HCT116 (cell line): ENCODE measurements around the gene AADACL2. TPM values are rescaled to one million over a fixed set of nuclear protein-coding genes. Genes with fewer than 3 reads are reported as not detected.

Experiments
- ATAC-seq: fragments of 200-7000 bp; cut with Tn5 transposase; 2 replicates; pipeline ENCODE4 v1.9.1; 2020; ENCODE audit warnings: mild to moderate bottlenecking, moderate library complexity
- BruUV-seq: library from RNA; stranded (reverse); fragments of 400-500 nt; replicated peaks from 2 replicates; lab custom pipeline; 2021; lab: Mats Ljungman, UMichigan
- CTCF ChIA-PET: fragments of 300-600 bp; sonication (Branson Sonifier 250); formaldehyde crosslinking; loops from one replicate; lab custom pipeline; 2021; ENCODE audit warnings: antibody characterized with exemption; lab: Charles Lee
- POLR2A ChIA-PET: fragments of 300-600, 350-600 bp; sonication (Branson Sonifier 250); formaldehyde crosslinking; loops from one replicate; lab custom pipeline; 2021; ENCODE audit warnings: antibody characterized with exemption; lab: Charles Lee
- RAD21 ChIA-PET, 2 experiments: fragments of 300-600 bp; sonication (Branson Sonifier 250); formaldehyde crosslinking; loops; one replicate each; lab custom pipeline; 2023; ENCODE audit warnings: low total read pairs in 2 of 2; ENCODE audit not compliant: uncharacterized antibody in 2 of 2, unreplicated experiment in 2 of 2, low non-redundant PET in 1 of 2; lab: Charles Lee
- DNase-seq: peaks from one replicate; pipeline ENCODE4 v3.0.0-alpha.2; 2010; ENCODE audit warnings: low read depth, low spot score
- H2AFZ ChIP-seq: fragments of 200-600 bp; shearing (Covaris generic), sonication (generic); 2 replicates; pipeline ENCODE4 v1.6.1; 2017; ENCODE audit warnings: low read depth, mixed run types, mixed read lengths, antibody characterized with exemption, low read length; ENCODE audit not compliant: poor library complexity, severe bottlenecking
- H3K27ac ChIP-seq: 2 replicates; pipeline ENCODE4 v1.5.1; 2012; ENCODE audit warnings: low read depth, low read length
- H3K27me3 ChIP-seq: fragments of 200-600 bp; sonication (generic); 2 replicates; pipeline ENCODE4 v1.6.1; 2016; ENCODE audit warnings: mixed run types, low read length, mixed read lengths; ENCODE audit not compliant: insufficient read depth
- H3K36me3 ChIP-seq, 2 experiments: fragments of 200-500 bp in 1 of 2; fragments of 200-600 bp in 1 of 2; sonication (Bioruptor generic) in 1 of 2; sonication (generic) in 1 of 2; 2 replicates each; pipeline versions ENCODE4 v1.5.1 to v1.6.1; 2014 to 2016; ENCODE audit warnings: low read length in 2 of 2, inconsistent platforms in 1 of 2, mixed read lengths in 1 of 2, mixed run types in 1 of 2; ENCODE audit not compliant: insufficient read depth in 2 of 2, control insufficient read depth in 1 of 2
- H3K4me1 ChIP-seq, 2 experiments: fragments of 200-600 bp in 1 of 2; sonication (generic) in 1 of 2; 2 replicates each; pipeline versions ENCODE4 v1.5.1 to v1.6.1; 2012 to 2017; ENCODE audit warnings: low read length in 2 of 2, inconsistent platforms in 1 of 2, mild to moderate bottlenecking in 1 of 2, mixed read lengths in 1 of 2, mixed run types in 1 of 2, moderate library complexity in 1 of 2; ENCODE audit not compliant: insufficient read depth in 2 of 2, control insufficient read depth in 1 of 2
- H3K4me2 ChIP-seq: fragments of 200-600 bp; sonication (generic); 2 replicates; pipeline ENCODE4 v1.6.1; 2017; ENCODE audit warnings: mixed run types, low read length, mixed read lengths
- H3K4me3 ChIP-seq, 2 experiments: fragments of 200-600 bp in 1 of 2; sonication (generic) in 1 of 2; replicated peaks in 1 of 2; 2 replicates each; pipeline ENCODE4 v1.5.1; 2011 to 2016; ENCODE audit warnings: low read length in 2 of 2, control low read depth in 1 of 2, low read depth in 1 of 2, mild to moderate bottlenecking in 1 of 2, mixed read lengths in 1 of 2, mixed run types in 1 of 2
- H3K79me2 ChIP-seq: fragments of 200-600 bp; sonication (generic); 2 replicates; pipeline ENCODE4 v1.6.1; 2017; ENCODE audit warnings: mild to moderate bottlenecking, mixed run types, low read length, moderate library complexity, mixed read lengths; ENCODE audit not compliant: insufficient read depth
- H3K9ac ChIP-seq: fragments of 200-600 bp; sonication (generic); 2 replicates; pipeline ENCODE4 v1.6.1; 2016; ENCODE audit warnings: low read length, mixed read lengths
- H3K9me2 ChIP-seq: fragments of 200-600 bp; sonication (generic), shearing (Covaris generic); 2 replicates; pipeline ENCODE4 v1.6.1; 2017; ENCODE audit warnings: mixed run types, mild to moderate bottlenecking, moderate library complexity; ENCODE audit not compliant: insufficient read depth
- H3K9me3 ChIP-seq, 2 experiments: fragments of 200-500 bp in 1 of 2; fragments of 200-600 bp in 1 of 2; sonication (Bioruptor generic) in 1 of 2; sonication (generic) in 1 of 2; 2 replicates each; pipeline ENCODE4 v1.6.1; 2014 to 2017; ENCODE audit warnings: low read length in 2 of 2, mixed read lengths in 2 of 2, inconsistent platforms in 1 of 2, low read depth in 1 of 2, mild to moderate bottlenecking in 1 of 2, mixed run types in 1 of 2, moderate library complexity in 1 of 2; ENCODE audit not compliant: control insufficient read depth in 1 of 2, insufficient read depth in 1 of 2
- H4K20me1 ChIP-seq: fragments of 200-600 bp; sonication (generic), shearing (Covaris generic); 2 replicates; pipeline ENCODE4 v1.6.1; 2017; ENCODE audit warnings: mixed run types, mild to moderate bottlenecking, moderate library complexity; ENCODE audit not compliant: insufficient read depth
- ATF3 ChIP-seq: IDR thresholded peaks from 2 replicates; pipeline ENCODE4 v1.6.1; 2012
- CBX3 ChIP-seq: IDR thresholded peaks from 2 replicates; pipeline ENCODE4 v1.6.1; 2012; ENCODE audit warnings: low read depth
- CEBPB ChIP-seq: IDR thresholded peaks from 2 replicates; pipeline ENCODE4 v1.6.1; 2012; ENCODE audit warnings: low read depth
- EGR1 ChIP-seq: IDR thresholded peaks from 2 replicates; pipeline ENCODE4 v1.6.1; 2012; ENCODE audit warnings: low read depth
- ELF1 ChIP-seq: IDR thresholded peaks from 2 replicates; pipeline ENCODE4 v1.6.1; 2012; ENCODE audit warnings: low read depth, borderline replicate concordance
- EZH2 ChIP-seq: fragments of 200-600 bp; sonication (generic); IDR thresholded peaks from 2 replicates; pipeline ENCODE4 v1.6.1; 2017; ENCODE audit warnings: antibody characterized with exemption, mixed run types
- EZH2phosphoT487 ChIP-seq: fragments of 200-600 bp; IDR thresholded peaks from 2 replicates; pipeline ENCODE4 v1.6.1; 2018; ENCODE audit warnings: antibody characterized with exemption, borderline replicate concordance
- FOSL1 ChIP-seq: IDR thresholded peaks from 2 replicates; pipeline ENCODE4 v1.6.1; 2012; ENCODE audit warnings: low read depth
- JUND ChIP-seq: IDR thresholded peaks from 2 replicates; pipeline ENCODE4 v1.6.1; 2012
- MAX ChIP-seq: IDR thresholded peaks from 2 replicates; pipeline ENCODE4 v1.6.1; 2012
- POLR2A ChIP-seq: IDR thresholded peaks from 2 replicates; pipeline ENCODE4 v1.7.0; 2011; ENCODE audit warnings: borderline replicate concordance; ENCODE audit not compliant: insufficient read depth, insufficient read length; ENCODE audit errors: extremely low read depth
- POLR2AphosphoS5 ChIP-seq: IDR thresholded peaks from 2 replicates; pipeline ENCODE4 v1.6.1; 2011; ENCODE audit warnings: mild to moderate bottlenecking, low read depth, low read length, moderate library complexity
- SP1 ChIP-seq: IDR thresholded peaks from 2 replicates; pipeline ENCODE4 v1.6.1; 2012; ENCODE audit warnings: low read depth
- SRF ChIP-seq: IDR thresholded peaks from 2 replicates; pipeline ENCODE4 v1.6.1; 2012; ENCODE audit warnings: low read depth
- ZBTB33 ChIP-seq: IDR thresholded peaks from 2 replicates; pipeline ENCODE4 v1.6.1; 2011; ENCODE audit warnings: mild to moderate bottlenecking, low read length, moderate library complexity; ENCODE audit not compliant: insufficient replicate concordance; ENCODE audit errors: extremely low read depth
- ZNF274 ChIP-seq: fragments of 200-500 bp; sonication (Bioruptor generic); IDR thresholded peaks from 2 replicates; pipeline ENCODE4 v1.6.1; 2014; ENCODE audit warnings: mild to moderate bottlenecking, low read depth, low read length, inconsistent platforms
- intact Hi-C: fragments of 100-400 bp; cut with micrococcal nuclease; formaldehyde crosslinking; loops from 2 replicates; pipeline ENCODE4 v1.10.0; 2022
- total RNA-seq: library from RNA; stranded (reverse); gene quantifications from one replicate; pipeline ENCODE4 v1.2.1, GENCODE V29; 2021; ENCODE audit not compliant: unreplicated experiment

AADACL2 gene
- total RNA-seq, 1 experiment from 2014 or later, result not detected

- ChIA-PET POLR2A (no interaction called here), CTCF (no interaction called here), RAD21 (no interaction called here)
- intact Hi-C loops, result no loop called here
- Histone ChIP-seq H3K4me3 (no peak overlapping the region), H3K4me1 (no peaks in the 10 kb centered on the region), H3K27ac (no peak overlapping the region), H3K4me2 (no peak overlapping the region), H3K36me3 (no peaks in the 10 kb centered on the region), H3K9me3 (peaks cover 0 to 4% of the 10 kb centered on the region in 2 experiments; a peak in 1 of 4 replicates), H3K9me2 (no peaks in the 10 kb centered on the region), H4K20me1 (no peaks in the 10 kb centered on the region), H3K9ac (no peak overlapping the region), H2AFZ (no peak overlapping the region), H3K27me3 (no peaks in the 10 kb centered on the region)
- ATAC-seq (no peak), DNase-seq (no peak)
- BruUV-seq, result no TSS peak
- TF ChIP-seq EZH2, result no peak
- TF ChIP-seq EGR1, result no peak
- TF ChIP-seq EZH2phosphoT487, result no peak
- TF ChIP-seq ELF1, result no peak
- no peak for TF ChIP-seq POLR2AphosphoS5
- no peak for TF ChIP-seq CBX3
- no peak for TF ChIP-seq POLR2A
- no peak for TF ChIP-seq ZNF274
- no peak for TF ChIP-seq ATF3
- no peak for TF ChIP-seq MAX
- TF ChIP-seq JUND, result no peak
- TF ChIP-seq ZBTB33, result no peak
- TF ChIP-seq CEBPB, result no peak
- no peak for TF ChIP-seq FOSL1
- no peak for TF ChIP-seq SRF
- TF ChIP-seq SP1, result no peak
- TF ChIP-seq, all 23 proteins: peak for 0
- H3K79me2 ChIP-seq, result no peaks in the 10 kb centered on the region
Observed at GRCh38 chr3:151743855-151744254, 10.1 kb downstream of the AADACL2 start.
